RWPE1 (cell line): Measurements from ENCODE around the gene DOCK4.

Experiments
- CTCF ChIA-PET: fragments of 350-600 bp; sonication (Branson Sonifier 250); formaldehyde crosslinking; extraction: SDS; loops from one replicate; lab custom pipeline; 2021; lab: Yijun Ruan, JAX
- POLR2A ChIA-PET: fragments of 400-600 bp; formaldehyde crosslinking; extraction: SDS; loops from one replicate; lab custom pipeline; 2020; ENCODE audit warnings: antibody characterized with exemption; ENCODE audit not compliant: low non-redundant PET; lab: Yijun Ruan, JAX
- DNase-seq: peaks from one replicate; pipeline ENCODE4 v3.0.0; 2012; ENCODE audit warnings: low spot score
- H3K27ac ChIP-seq: fragments of 450-650 bp; 2 replicates; pipeline ENCODE4 v1.5.1; 2017
- TF ChIP-seq, protein P1 (sequence below): fragments of 450-650 bp; conservative IDR thresholded peaks from 2 replicates; pipeline ENCODE4 v1.5.1; 2017; ENCODE audit warnings: low read depth, mild to moderate bottlenecking

Gene DOCK4

GRCh38 chr7:112220877-112221434, 14.8 kb upstream of the DOCK4 start:
- ChIA-PET CTCF (no interaction called here), POLR2A (no interaction called here)
- DNase-seq, result no peak

GRCh38 chr7:112215787-112216186, 9.6 kb upstream of the DOCK4 start:
- POLR2A ChIA-PET, result no interaction called here
- TF ChIP-seq, protein P1, sequence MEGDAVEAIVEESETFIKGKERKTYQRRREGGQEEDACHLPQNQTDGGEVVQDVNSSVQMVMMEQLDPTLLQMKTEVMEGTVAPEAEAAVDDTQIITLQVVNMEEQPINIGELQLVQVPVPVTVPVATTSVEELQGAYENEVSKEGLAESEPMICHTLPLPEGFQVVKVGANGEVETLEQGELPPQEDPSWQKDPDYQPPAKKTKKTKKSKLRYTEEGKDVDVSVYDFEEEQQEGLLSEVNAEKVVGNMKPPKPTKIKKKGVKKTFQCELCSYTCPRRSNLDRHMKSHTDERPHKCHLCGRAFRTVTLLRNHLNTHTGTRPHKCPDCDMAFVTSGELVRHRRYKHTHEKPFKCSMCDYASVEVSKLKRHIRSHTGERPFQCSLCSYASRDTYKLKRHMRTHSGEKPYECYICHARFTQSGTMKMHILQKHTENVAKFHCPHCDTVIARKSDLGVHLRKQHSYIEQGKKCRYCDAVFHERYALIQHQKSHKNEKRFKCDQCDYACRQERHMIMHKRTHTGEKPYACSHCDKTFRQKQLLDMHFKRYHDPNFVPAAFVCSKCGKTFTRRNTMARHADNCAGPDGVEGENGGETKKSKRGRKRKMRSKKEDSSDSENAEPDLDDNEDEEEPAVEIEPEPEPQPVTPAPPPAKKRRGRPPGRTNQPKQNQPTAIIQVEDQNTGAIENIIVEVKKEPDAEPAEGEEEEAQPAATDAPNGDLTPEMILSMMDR, result no peak
- no peak overlapping the region for H3K27ac ChIP-seq
- no peak for DNase-seq
- CTCF ChIA-PET, result interaction anchor here (0.6 kb wide), 2 partner anchors 102 to 374 kb away, joined by 3 to 7 read pairs; no protein-coding TSS in a partner anchor

More at GRCh38 chr7:112220877-112221434, 14.8 kb upstream of the DOCK4 start:
- H3K27ac ChIP-seq, result no peak overlapping the region
- TF ChIP-seq, protein P1, result no peak

GRCh38 chr7:112214883-112215282, 8.7 kb upstream of the DOCK4 start:
- DNase-seq, result no peak
- ChIA-PET CTCF (interaction anchor here (0.6 to 0.8 kb wide), 2 partner anchors 236 to 261 kb away, joined by 3 read pairs; partner anchors contain the start of gene IFRD1), POLR2A (no interaction called here)
- TF ChIP-seq, protein P1, result no peak
- H3K27ac ChIP-seq, result no peak overlapping the region

GRCh38 chr7:112214268-112214667, 8.1 kb upstream of the DOCK4 start:
- ChIA-PET CTCF (interaction anchor here (0.6 to 0.8 kb wide), 2 partner anchors 236 to 260 kb away, joined by 3 read pairs; partner anchors contain the start of gene IFRD1), POLR2A (no interaction called here)
- H3K27ac ChIP-seq, result no peak overlapping the region
- TF ChIP-seq, protein P1, result no peak
- no peak for DNase-seq

DNA sequence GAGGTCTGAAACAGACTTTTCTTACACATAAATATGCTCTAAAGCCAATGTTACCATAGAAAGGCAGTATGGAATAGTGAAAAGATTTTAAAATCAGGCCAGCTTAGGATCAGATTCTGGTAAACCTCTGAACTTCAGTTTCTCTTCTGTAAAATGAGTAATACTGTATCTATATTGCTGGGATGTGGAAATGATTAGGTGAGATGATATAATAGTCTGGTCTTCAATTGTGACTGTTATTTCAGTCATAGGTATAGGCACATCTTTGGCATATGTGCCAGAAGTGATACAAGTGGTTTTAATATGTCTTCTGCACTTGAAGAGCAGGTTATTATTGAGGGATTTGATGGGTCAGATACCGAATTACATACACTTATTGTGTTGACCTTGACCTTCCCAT, 7.5 kb upstream of the DOCK4 start:
- CTCF ChIA-PET, result no interaction called here
- no peak for DNase-seq

DNA sequence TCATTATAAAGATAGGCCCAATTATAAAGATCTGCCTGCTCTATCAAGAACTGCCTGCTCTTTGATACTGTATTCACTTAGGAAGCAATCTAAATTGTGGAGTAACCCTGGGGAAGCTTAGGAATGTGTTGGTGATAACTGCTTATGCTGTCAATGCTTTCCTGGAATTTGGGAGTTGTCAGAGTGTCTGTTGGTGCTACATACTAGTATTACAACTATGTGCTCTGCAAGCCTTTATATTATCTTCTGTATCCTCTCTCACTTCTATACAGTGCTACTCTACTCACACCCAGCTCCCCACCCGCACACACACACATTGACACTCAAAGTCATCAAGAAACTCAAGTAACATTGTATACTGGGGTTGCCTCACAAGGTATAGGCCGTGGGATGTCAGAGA, 6.4 kb upstream of the DOCK4 start:
- TF ChIP-seq, protein P1, result no peak
- ChIA-PET CTCF (no interaction called here), POLR2A (no interaction called here)
- no peak overlapping the region for H3K27ac ChIP-seq
- DNase-seq, result no peak

More for the DNA sequence above, 7.5 kb upstream of the DOCK4 start:
- POLR2A ChIA-PET, result no interaction called here
- TF ChIP-seq, protein P1, result no peak
- no peak overlapping the region for H3K27ac ChIP-seq
